ENCODE results near the gene MLLT1. TPM values are rescaled to one million over a fixed set of nuclear protein-coding genes. Genes with fewer than 3 reads are reported as not detected.

MLLT1 gene
- total RNA-seq, 1 experiment from 2014 or later, result 54.9 TPM

- H3K4ac ChIP-seq (ENCODE audit: low read depth, low read length), result no peak overlapping the region
- no peak overlapping the region for H2AK5ac ChIP-seq (ENCODE audit: insufficient read length, low read length)
- no peaks in the 10 kb centered on the region for H3K9me3 ChIP-seq (ENCODE audit: control insufficient read depth, low read depth, low read length)
- H3K79me1 ChIP-seq (ENCODE audit: insufficient read depth, low read depth, low read length, poor library complexity, severe bottlenecking), result no peaks in the 10 kb centered on the region
- H4K20me1 ChIP-seq (ENCODE audit: control insufficient read depth, insufficient read depth, insufficient read length), result no peaks in the 10 kb centered on the region
- DNase-seq, result no peak
- H3K4me1 Mint-ChIP-seq, result peaks cover 2 to 14% of the 10 kb centered on the region in 2 experiments
- H3K4me3 Mint-ChIP-seq, result no peak overlapping the region
- H4K8ac ChIP-seq (replicated peaks; ENCODE audit: insufficient read length, low read depth, low read length), result no peak overlapping the region
- no peak overlapping the region for H2AFZ ChIP-seq (ENCODE audit: low read length)
- H3K18ac ChIP-seq (ENCODE audit: insufficient read length, low read depth, low read length), result no peak overlapping the region
- no peak overlapping the region for H2BK20ac ChIP-seq (ENCODE audit: low read depth, low read length, poor library complexity, severe bottlenecking)
- no peak for TF ChIP-seq CTCF (conservative IDR thresholded peaks at IDR 0.05)
- no peak overlapping the region for H3K23ac ChIP-seq (ENCODE audit: insufficient read length, low read depth, low read length)
- H3K14ac ChIP-seq (ENCODE audit: insufficient read depth, low read length), result no peak overlapping the region
- H2BK12ac ChIP-seq (ENCODE audit: insufficient read length, low read depth, low read length), result no peak overlapping the region
- no peak overlapping the region for H3K9ac ChIP-seq (ENCODE audit: extremely low read depth, insufficient read length, low read length)
- no peaks in the 10 kb centered on the region for H3K27me3 ChIP-seq (ENCODE audit: insufficient read depth, low read length)
- H3K4me2 ChIP-seq (ENCODE audit: insufficient read depth, insufficient read length, low read length), result no peak overlapping the region
- H3K27ac Mint-ChIP-seq, result no peak overlapping the region
- no peak overlapping the region for H2BK120ac ChIP-seq (ENCODE audit: low read depth, low read length, poor library complexity, severe bottlenecking)
- H3K36me3 Mint-ChIP-seq (ENCODE audit: insufficient read depth in 1 of 3, low read depth in 3 of 3), result peaks cover 6 to 14% (median 11%) of the 10 kb centered on the region in 3 experiments
- H4K5ac ChIP-seq (ENCODE audit: insufficient read length, low read depth, low read length), result no peak overlapping the region
- H3K9me3 Mint-ChIP-seq, result no peaks in the 10 kb centered on the region
- H2BK5ac ChIP-seq (ENCODE audit: insufficient read length, low read length), result no peak overlapping the region
- no peak overlapping the region for H3T11ph ChIP-seq (ENCODE audit: low read length)
- H3K79me2 ChIP-seq (ENCODE audit: insufficient read depth, low read length), result no peaks in the 10 kb centered on the region
- H4K91ac ChIP-seq (ENCODE audit: insufficient read length, low read depth, low read length), result no peak overlapping the region
- no CpG with 5 or more reads among the region's 32 CpGs for WGBS (ENCODE audit: extremely low coverage, insufficient read length, low lambda C conversion rate)
- H3K23me2 ChIP-seq (ENCODE audit: insufficient read length, low read depth, low read length, poor library complexity, severe bottlenecking), result no peaks in the 10 kb centered on the region
- H3K56ac ChIP-seq (ENCODE audit: insufficient read length, low read depth, low read length), result no peak overlapping the region
- no peaks in the 10 kb centered on the region for H3K4me1 ChIP-seq (ENCODE audit: insufficient read depth, low read length)
- no peak overlapping the region for H3K27ac ChIP-seq (ENCODE audit: insufficient read length, low read depth, low read length)
- no peak overlapping the region for H2BK15ac ChIP-seq (ENCODE audit: low read depth, low read length)
- no peaks in the 10 kb centered on the region; the same call in 1 of the 2 replicates for H3K27me3 Mint-ChIP-seq (ENCODE audit: low read depth)
These were observed 65.8 kb downstream of the MLLT1 start for GRCh38 chr19:6213696-6214641.
